Activated CD4-positive, CD25-positive, alpha-beta regulatory T cell (primary cell): ENCODE data around the gene STRN.
"Not testable (repeated sequence)": the region's sequence is repeated elsewhere in the genome, so short reads cannot be mapped to it uniquely, and the experiment has no call there.

Source experiments
- DNase-seq, 4 experiments: peaks; one replicate each; lab custom pipeline; 2025; lab: John Stamatoyannopoulos, UW

Gene STRN

DNA sequence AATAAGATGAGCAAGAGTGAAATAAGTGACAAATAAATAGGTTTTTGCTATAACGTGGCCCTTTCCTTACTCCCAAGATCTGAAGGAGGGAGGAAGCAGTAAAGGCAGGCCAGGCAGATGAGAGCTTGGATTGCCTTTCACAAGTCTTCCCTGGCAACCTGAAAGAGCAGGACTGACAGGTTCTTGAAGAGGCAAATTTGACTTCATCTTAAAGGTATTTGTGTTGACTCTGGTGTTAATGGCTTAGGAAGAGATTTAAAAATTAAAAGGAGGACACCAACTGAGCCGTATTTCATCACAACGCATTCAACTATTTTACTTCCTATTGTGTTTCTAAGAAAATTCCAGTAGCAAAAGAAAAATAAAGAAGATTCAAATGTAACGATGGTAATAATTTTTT is 3.2 kb downstream of the STRN start:
- DNase-seq, result no peak

DNA sequence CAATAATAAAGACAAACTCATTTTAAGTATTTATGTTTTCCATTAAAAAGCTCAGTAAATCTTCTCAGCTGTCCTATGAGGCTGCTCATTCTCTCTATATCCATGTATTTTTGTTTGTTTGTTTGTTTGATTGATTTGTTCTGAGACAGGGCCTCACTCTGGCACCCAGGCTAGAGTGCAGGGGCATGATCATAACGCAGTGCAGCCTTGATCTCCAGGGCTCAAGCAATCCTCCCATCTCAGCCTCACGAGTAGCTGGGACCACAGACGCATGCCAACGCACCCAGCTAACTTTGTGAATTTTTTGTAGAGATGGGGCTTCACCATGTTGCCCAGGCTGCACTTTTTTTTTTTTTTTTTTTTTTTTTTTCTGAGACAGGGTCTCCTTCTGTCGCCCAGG is 5.6 kb downstream of the STRN start:
- DNase-seq, result no peak

DNA sequence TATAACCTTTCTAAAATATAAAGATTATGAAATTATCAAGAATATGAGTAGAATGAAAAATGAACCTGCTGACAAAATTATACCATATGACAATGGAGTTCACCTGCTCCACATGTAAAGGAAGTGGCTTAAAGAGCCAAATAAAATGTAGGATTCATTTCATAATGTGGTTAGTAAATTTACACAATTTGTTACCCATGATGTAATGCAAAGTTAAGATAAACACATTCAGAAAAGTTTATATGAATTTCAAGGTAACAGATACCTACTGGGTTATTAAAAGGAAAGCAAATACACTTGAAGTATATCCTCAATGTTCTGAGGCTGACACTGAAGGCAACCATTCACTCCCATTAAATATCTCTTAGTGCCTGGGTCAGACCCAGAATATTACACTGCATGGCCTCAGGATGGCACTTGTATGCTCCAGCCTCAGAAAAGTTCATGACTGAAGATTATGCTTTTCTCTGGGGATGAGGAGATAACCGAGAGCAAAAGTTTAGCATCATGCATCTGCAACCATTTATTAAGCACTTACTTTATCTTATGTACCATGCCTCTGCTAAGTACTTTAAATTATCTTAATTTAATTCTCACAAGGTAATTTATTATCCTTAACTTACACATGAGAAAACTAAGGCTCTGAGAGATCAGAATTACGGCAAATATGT is 6.2 kb downstream of the STRN start:
- DNase-seq, result no peak

DNA sequence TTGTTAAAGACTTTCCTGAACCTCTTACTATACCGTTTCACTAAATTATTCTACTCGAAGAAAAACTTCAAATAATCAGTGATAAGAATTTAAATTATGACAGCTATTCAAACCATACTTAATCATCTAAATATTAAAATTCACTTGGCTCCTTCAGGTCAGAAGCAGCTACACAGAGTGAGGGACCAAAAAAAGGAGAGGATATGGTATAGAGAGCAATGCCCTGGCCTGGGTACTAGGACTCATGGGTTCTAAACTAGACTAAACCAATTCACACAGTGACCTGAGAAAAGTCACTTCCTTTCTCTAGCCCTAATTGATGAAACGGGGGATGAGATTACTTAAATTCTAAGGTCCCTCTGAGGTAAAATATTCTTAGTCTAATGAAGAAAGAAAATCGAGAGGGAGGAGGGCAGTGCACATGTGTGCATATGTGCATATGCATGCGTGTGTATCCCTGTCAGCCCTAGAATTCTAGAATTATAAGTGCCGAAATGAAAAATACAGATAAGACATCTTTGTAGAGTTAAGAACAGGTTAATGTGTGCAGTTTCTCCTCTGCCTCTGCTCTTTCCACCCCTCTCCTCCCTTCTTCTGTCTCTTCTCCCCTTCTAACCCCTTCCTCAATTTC is 11.2 kb downstream of the STRN start:
- DNase-seq, result no peak

DNA sequence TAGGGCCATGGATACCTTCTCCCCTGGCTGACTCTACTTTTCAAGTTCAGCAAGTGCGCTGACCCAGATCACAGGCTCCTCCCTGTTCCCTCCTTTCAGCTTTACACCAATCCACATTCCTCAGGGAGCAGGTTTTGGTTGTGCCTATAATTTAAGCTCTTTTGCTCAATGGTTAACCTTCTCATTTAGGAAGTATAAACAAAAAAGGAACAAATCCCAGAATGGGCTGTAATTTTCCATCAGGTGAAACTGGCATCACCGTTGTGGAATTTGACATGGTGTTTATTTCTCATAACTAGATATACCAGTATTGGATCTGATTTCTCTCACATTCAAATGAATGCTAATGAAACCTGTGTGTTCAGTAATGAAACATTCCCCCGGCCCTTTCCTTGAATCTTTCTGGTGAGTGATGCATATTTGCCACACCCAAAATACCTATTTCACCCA is 13.6 kb downstream of the STRN start:
- no peak for DNase-seq

DNA sequence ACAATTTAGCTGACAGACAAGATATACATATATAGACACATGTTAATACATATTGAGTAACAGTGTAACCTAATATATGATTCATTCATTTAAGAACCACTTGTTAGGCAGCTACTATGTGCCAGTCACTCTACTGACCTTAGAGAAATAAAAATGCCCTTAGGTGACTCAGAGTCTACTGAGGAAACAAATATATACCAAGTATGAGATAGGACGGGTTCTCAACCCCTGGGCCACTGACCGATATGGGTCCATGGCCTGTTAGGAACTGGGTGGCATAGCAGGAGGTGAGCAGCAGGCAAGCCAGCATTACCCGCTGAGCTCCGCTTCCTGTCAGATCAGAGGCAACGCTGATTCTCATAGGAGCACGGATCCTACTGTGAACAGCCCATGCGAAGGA is 14.8 kb downstream of the STRN start:
- DNase-seq, result no peak

DNA sequence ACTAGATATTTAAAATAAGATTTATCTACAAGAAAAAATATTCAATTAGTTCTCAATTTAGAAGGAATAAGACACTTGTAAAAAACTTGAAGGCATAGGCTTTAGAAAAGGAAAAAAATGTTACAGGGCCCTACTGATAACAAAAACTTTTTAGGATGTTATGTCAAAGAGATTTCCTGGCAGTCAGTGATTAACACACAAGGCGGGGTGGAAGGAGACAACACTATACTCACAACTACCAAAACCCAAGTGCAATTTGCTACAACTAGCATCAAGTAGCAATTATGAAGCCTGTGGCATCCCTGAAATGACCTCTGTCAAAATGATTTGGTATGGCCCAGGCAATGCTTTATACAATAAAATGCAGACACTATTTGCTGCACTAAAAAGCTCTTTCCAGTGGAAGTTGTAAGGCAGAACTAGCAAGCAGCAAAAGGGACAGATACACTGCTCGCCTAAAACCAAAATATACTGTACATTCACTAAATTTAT is 15.3 kb downstream of the STRN start:
- DNase-seq, result no peak

DNA sequence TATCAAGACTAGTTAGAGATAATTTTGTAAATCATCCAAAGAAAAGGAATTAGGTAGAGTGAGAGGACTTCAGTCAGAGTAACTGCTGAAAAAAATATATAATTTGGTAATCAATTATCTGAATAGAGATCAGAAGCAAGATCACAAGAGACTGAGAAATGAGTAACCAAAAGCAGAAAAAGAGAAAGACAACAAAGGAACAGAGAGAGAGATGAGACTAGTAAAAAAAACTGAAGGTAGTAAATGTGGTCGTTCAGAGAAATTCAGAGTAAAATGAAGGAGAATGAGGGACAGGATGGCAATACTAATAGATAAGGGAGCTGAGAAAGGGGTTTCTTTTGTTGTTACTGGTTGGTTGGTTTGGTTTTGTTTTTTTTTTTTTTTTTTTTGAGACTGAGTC is 16.5 kb downstream of the STRN start:
- no peak for DNase-seq

DNA sequence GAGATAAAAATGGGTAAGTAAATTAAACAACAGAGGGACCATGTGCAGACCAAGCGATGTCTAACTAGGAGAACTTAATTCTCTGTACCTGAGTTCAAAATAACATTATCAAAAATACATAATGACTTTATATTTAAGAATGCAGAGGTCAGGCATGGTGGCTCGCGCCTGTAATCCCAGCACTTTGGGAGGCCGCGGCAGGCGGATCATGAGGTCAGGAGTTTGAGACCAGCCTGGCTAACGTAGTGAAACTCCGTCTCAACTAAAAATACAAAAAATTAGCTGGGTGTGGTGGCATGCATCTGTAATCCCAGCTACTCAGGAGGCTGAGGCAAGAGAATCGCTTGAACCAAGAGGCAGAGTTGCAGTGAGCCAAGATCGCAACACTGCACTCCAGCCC is 21.1 kb downstream of the STRN start:
- DNase-seq, result not testable (repeated sequence)

DNA sequence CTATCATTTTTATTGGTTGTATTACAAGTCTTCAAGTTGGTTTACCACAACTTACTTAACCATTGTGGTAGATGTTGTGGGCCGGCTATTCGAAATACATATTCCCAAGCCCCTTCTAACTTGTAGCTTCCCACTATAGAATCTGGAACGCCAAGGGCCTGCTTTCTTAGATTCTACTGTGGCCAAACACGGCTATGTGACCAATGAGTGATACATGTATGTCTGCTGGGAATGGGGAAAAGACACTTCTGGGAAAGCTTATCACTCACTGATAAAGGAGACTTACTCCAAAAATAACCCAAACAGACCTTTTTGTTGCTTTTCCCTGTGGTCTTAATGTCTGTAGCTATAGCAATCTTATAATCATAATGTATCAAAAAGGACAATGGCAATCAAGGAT is 24.5 kb downstream of the STRN start:
- no peak for DNase-seq

DNA sequence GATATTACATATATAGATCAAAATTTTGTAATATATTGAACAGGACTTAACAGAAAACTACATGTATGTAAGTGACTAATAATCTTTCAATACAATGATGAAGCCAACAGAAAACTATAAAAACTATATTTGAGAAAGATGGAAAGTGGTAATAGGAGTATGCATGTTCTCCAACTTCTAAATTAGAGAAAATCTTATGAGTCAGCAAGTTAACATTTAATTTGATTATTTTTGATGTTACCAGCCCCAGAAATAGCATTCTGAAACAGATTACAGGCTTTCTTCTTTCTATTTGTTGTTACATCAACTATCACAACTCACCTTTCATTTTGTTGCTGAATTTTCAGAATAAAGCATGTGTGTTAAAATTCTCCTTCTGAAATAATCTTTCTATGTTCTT is 29.8 kb downstream of the STRN start:
- not testable (repeated sequence) for DNase-seq

DNA sequence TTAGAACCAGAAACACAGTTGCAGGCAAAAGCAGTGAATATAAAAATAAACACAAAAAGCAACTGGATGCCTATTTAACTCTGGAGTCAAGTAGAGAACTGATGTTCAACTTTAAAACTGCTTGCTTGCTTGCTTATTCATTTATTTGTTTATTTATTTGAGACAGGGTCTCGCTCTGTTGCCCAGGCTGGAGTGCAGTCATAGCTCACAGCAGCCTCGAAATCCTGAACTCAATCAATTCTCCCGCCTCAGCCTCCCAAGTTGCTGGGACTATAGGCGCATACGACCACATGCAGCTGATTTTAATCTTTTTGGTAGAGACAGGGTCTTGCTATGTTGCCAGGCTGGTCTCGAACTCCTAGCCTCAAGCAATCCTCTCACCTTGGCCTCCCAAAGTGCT is 34.6 kb downstream of the STRN start:
- not testable (repeated sequence) for DNase-seq

DNA sequence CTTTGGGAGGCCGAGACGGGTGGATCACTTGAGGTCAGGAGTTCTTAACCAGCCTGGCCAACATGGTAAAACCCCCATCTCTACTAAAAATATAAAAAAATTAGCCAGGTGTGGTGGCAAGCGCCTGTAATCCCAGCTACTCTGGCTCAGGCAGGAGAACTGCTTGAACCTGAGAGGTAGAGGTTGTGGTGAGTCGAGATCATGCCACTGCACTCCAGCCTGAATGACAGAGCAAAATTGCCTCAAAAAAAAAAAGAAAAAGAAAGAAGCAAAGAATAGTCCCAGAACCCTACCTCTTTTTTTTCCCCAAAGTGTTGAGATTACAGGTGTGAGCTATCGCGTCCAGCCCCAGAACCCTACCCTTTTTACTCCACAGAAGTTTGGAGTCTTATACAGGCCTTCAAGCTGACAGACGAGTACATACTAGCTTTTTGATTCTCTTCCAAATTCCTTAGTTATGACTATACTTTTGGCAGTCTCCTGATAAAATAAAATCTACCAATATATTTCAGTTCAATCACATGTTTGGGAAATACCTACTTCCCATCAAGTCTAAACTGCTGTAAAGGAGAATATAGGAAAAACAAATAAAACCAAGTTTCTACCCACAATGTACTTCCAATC is 35.4 kb downstream of the STRN start:
- DNase-seq, result not testable (repeated sequence)

DNA sequence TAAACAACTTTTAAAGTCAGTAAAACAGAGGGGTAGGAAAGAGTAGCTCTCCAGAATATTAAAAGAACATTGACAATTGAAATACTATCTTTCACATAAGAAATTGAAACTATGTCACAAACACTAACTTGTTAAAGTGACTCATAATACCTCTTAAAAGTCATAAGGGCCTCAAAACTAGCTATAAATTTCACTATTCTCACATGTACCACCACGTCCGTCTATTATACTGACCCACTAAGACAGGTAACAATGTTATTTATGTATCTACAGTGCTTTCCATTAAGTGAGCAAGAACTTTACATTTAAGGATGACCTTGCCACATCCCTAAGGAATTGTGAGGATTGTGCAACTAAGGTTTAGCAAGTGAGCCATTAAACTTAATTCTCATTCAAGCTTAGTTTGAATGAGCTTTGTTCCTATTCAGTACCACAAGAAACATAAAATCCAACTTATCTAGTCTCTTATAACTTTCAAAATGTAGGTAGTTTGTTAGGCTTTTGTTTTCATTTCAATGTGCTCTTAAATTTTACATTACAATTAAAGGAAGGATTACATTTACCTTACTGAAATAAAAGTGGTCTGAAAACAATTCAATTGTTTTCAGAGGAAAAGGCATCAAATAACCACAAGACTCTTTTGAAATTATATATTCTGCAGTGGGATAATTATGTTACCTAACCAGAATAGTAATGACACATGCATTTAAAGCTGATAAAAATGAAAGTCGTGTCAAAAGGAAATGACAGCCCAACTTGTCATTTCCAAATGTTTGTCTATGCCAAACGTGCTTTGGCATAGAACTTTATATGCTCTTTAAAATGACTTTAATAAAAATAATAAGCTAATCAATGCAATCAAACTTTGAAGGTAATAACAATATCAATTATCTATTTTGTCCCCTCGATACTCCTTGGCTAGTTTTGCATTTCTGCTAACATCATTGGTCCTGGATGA is 39.9 kb downstream of the STRN start:
- DNase-seq, result not testable (repeated sequence)

DNA sequence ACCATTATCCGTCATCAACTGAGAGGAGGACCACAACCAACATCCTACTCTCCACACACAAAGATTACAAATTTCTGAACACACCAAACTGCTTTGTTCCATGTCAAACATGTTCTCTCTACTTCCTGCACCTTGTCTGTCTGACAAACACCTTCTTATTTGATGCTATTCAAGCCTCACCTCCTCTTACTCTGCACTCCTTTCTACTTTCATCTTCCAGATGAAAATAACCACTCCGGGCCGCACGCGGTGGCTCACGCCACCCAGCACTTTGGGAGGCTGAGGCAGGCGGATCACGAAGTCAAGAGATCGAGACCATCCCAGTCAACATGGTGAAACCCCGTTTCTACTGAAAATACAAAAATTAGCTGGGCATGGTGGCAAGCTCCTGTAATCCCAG is 43.7 kb downstream of the STRN start:
- not testable (repeated sequence) for DNase-seq

DNA sequence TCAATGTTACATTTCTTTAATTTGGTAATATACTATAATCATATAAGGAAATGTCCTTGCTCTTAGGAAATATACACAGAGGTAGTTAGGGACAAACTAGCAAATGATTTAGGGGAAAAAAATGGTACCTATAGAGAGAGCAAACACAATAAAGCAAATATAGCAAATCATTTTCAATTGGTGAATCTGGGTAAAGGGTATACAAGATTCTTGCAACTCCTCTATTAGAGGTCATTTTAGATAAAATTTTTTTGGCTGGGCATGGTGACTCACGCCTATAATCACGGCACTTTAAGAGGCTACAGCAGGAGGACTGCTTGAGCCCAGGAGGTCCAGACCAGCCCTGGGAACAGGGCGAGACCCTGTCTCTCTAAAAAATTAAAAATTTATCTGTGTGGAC is 44.4 kb downstream of the STRN start:
- DNase-seq, result no peak

DNA sequence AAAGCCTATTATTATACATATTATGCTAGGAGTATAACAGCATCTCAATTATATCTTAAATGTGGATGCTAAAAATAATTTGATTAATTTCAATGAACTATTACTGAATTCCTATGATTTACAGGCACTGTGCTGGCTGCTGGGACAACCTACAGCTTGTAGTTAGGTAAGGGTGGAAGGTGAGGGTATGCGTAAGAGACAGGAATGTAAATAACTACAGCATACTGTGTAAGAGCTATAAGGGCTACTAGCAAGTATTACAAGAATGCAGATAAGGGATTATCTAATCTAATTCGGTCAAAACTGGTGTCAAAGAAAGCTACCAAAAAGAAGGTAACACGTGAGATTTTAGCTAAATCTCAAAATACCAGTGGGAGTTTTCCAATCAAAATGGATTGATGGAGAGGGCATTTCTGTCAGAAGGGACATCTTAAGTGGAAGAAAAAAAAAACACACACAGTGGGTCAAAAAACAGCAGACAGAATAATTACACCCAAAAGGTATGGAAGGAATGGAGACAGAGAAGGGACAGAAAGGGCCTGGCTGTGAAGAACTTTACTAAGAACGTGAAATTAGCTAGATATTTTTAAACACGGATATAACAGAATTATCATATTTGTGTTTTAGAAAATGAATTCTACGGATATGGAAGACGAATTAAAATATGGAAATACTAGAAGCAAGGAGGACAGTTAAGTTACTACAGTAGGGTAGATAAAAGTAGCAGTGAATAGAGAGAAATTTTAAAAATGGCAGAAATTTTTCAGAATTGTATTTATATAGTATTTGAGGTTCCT is 47.1 kb downstream of the STRN start:
- no peak for DNase-seq

DNA sequence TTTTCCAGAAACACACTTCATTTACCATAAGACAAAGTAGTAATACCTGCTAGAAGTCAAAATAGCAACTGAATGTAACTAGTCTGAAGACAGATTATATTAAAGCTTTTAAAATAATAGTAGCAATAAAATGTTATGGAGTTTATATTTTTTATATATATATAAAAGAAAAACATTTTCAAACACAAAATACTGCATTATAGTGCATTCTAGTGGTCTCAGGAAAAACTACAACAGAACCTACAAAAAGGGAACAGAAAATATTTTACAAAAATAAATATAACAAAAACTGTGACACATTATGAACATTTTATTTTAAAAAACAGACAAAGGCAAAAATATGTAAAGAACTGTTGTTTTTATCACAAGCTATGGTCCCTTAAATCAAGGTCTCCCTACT is 48.0 kb downstream of the STRN start:
- no peak for DNase-seq

DNA sequence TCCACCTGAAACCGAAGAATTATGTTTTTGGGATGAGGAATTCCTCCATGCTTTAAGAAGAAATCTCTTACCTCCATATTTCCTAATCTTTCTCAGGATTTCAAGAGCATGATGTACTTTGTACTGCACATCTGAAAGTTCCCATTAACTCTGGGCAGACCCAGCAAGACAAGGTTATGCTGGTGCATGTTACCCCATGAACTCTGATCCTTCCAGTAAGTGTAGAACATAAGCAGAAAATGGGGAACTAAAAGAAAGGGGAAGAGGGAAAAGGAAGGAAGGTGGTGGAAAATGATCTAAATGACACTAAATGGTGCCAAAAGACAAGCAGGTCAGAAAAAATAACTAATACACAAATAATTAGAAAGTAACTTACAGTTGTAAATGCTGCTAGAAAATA is 50.7 kb downstream of the STRN start:
- no peak for DNase-seq

DNA sequence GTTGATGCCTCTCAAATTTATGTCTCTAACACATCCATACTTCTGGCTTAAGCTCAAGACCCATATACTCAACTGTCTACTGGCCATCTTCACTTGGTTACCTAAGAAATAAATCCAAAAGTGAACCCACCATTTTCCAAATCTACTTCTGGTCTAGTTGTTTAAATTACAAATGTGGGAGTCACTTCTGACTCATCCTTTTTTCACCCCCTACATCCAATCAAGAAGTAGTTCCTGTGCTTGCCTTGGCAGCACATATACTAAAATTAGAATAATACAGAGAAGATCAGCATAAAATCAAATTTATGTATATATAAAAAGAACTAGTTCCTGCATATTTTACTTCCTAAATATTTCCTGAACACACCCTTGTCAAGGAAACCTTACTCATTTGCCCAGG is 53.6 kb downstream of the STRN start:
- no peak for DNase-seq

DNA sequence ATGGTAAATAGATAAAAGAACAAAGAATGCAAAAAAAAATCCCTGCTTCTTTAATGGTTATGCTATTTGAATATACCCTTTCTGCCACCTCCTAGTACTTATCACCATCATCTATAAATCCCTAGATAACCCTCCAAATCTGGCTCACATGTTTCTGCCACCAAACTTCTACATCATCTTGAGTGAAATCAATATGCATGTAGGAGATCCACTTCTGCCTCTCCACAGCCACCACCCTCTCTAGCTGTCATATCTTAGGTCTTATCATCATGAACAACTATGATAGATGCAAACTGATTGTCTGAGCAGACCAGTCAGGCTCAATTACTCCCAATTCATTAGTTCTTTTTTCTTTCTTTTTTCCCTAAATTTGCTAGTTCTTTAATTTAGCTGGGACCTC is 55.3 kb downstream of the STRN start:
- DNase-seq, result no peak
